HCT116 (cell line): ENCODE measurements around the gene AMOTL1.

Source experiments
- ATF3 ChIP-seq: IDR thresholded peaks from 2 replicates; pipeline ENCODE4 v1.6.1; 2012
- CEBPB ChIP-seq: IDR thresholded peaks from 2 replicates; pipeline ENCODE4 v1.6.1; 2012; ENCODE audit warnings: low read depth
- CTCF ChIP-seq, 3 experiments: fragments of 200-600 bp in 1 of 3; sonication (generic) in 1 of 3; IDR thresholded peaks in 2 of 3; conservative IDR thresholded peaks in 1 of 3; 2 replicates each; pipeline ENCODE4 v1.5.1; 2012 to 2017; ENCODE audit warnings: low read depth in 2 of 3, low read length in 2 of 3, antibody characterized with exemption in 1 of 3, borderline replicate concordance in 1 of 3, control low read depth in 1 of 3, mild to moderate bottlenecking in 1 of 3, mixed read lengths in 1 of 3, mixed run types in 1 of 3, moderate library complexity in 1 of 3; ENCODE audit not compliant: insufficient read depth in 1 of 3
- EGR1 ChIP-seq: IDR thresholded peaks from 2 replicates; pipeline ENCODE4 v1.6.1; 2012; ENCODE audit warnings: low read depth
- EZH2phosphoT487 ChIP-seq: fragments of 200-600 bp; IDR thresholded peaks from 2 replicates; pipeline ENCODE4 v1.6.1; 2018; ENCODE audit warnings: antibody characterized with exemption, borderline replicate concordance
- POLR2A ChIP-seq: IDR thresholded peaks from 2 replicates; pipeline ENCODE4 v1.7.0; 2011; ENCODE audit warnings: borderline replicate concordance; ENCODE audit not compliant: insufficient read depth, insufficient read length; ENCODE audit errors: extremely low read depth
- POLR2AphosphoS5 ChIP-seq: IDR thresholded peaks from 2 replicates; pipeline ENCODE4 v1.6.1; 2011; ENCODE audit warnings: mild to moderate bottlenecking, low read depth, low read length, moderate library complexity
- RAD21 ChIP-seq: IDR thresholded peaks from 2 replicates; pipeline ENCODE4 v1.6.1; 2012; ENCODE audit warnings: low read depth, mild to moderate bottlenecking
- REST ChIP-seq: IDR thresholded peaks from 2 replicates; pipeline ENCODE4 v1.6.1; 2012; ENCODE audit warnings: low read depth
- SIN3A ChIP-seq: IDR thresholded peaks from 2 replicates; pipeline ENCODE4 v1.6.1; 2012; ENCODE audit warnings: low read depth
- SP1 ChIP-seq: IDR thresholded peaks from 2 replicates; pipeline ENCODE4 v1.6.1; 2012; ENCODE audit warnings: low read depth
- YY1 ChIP-seq: IDR thresholded peaks from 2 replicates; pipeline ENCODE4 v1.6.1; 2011; ENCODE audit warnings: low read length, low read depth, moderate library complexity, mild to moderate bottlenecking; ENCODE audit not compliant: insufficient replicate concordance; ENCODE audit errors: extremely low read depth
- ZBTB33 ChIP-seq: IDR thresholded peaks from 2 replicates; pipeline ENCODE4 v1.6.1; 2011; ENCODE audit warnings: mild to moderate bottlenecking, low read length, moderate library complexity; ENCODE audit not compliant: insufficient replicate concordance; ENCODE audit errors: extremely low read depth

GRCh38 chr11:94924612-94925011 lies 156.5 kb downstream of the AMOTL1 start:
- TF ChIP-seq SIN3A (no peak), POLR2A (no peak), SP1 (no peak), YY1 (no peak), CTCF (IDR thresholded peaks at IDR 0.05 in 2 of 3, conservative IDR thresholded peaks at IDR 0.05 in 1 of 3; ENCODE audit: borderline replicate concordance in 1 of 3, insufficient read depth in 1 of 3, low read depth in 2 of 3, low read length in 2 of 3) (no peak), RAD21 (no peak), EZH2phosphoT487 (no peak), REST (no peak), CEBPB (no peak), POLR2AphosphoS5 (no peak), EGR1 (no peak), ZBTB33 (no peak), ATF3 (no peak)
